Measurements from ENCODE around the gene POMGNT1. TPM values are rescaled to one million over a fixed set of nuclear protein-coding genes. Genes with fewer than 3 reads are reported as not detected.
"Not testable (repeated sequence)": the region's sequence is repeated elsewhere in the genome, so short reads cannot be mapped to it uniquely, and the experiment has no call there.

POMGNT1 gene
- total RNA-seq = 10 to 100 TPM; 27.4 to 28.5 TPM

DNA sequence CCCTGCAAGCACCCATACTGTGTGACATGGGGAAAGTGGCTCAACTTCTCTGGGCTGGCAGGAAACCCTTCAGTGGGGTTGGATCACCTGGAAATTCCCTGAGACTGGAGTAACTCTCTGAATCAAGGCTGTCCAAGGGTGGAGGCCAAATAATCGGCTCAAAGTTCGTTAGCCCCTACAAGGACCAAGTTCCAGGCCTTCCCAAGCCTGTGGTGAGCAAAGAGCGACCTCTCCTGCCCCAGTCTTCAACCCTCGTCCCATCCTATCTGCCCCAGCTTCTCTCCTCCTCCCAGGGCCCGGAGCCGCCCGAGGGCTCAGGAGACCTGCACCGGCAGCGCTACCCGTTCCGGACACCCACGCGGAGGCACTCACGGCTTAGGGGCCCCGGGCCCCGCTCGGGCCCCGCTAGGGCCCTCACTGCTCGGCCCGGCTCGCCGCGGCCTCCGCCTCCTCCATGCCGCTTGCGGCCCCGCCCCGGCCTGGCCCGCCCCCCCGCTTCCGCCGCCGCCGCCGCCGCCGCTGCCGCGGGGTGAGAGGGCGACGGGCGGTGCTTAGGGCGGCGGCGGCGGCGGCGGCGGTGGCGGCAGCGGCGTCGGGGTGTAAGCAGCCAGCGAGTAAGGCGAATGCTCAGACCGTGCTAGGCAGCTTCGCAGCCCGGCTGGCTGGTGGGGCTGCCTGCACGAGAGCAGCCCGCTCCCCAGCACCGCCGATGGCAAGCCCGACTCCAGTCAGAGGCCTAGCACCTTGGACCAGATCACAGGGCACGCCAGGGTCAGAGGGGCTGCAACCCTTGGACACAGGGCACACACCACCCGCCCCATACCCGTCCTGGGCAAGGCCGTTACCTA, at the start of gene POMGNT1:
POMGNT1 (minus strand) TSS at position 471 of the 848 bp plus-strand sequence. CDS start 613 bp downstream, outside the sequence.
- Mint-ChIP-seq H3K27me3 (peaks cover 2% of the 10 kb centered on the region), H3K36me3 (ENCODE audit: low read depth) (no peaks in the 10 kb centered on the region), H3K4me3 (peak within 1 kb of the TSS; percentile 78), H3K4me1 (peaks cover 28% of the 10 kb centered on the region), H3K27ac (peak within 1 kb of the TSS; percentile 44), H3K9me3 (no peaks in the 10 kb centered on the region)
- DNase-seq = peak; percentile 85
- ChIA-PET CTCF (interaction anchor here (0.8 to 2.8 kb wide), 3 partner anchors 21 to 162 kb away, joined by 3 to 20 read pairs (median 3); no protein-coding TSS in a partner anchor), POLR2A (interaction anchor here (0.5 to 2.1 kb wide), 8 partner anchors 9 to 400 kb away, joined by 3 to 13 read pairs (median 3); partner anchors contain the start of genes LRRC41 and UQCRH)

DNA sequence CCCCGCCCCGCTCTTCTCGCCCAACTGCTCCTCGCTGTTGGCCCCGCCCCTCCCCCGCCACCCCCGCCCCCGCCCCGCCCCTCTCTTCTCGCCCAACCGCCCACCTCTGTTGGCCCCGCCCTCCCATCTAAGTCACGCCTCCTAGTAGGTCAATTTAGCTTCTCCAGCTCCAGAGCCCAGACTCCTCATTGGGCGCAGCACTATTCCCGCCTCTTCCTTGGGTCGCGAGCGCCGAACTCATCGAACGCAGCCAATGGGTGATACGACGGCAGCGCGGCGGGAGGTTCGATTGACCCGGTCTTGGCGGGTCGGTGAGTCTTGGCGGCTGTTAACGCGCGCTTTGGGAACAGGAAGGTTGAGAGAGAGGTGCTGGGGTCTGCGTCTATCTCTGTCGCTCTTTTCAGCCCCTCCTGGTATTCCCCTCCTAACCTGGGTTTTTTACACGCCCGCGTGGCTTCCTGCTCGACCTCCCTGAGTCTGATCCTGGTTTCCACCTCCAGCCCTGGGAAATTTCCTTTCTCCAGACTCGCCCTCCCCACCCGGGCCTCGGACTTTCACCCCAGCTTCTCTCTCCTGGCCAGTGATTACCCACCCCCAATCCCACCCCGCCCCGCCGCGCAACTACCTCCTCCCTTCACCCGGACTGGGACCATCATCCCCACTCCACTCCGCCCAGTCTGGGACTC, 49.3 kb upstream of the POMGNT1 start, which contains the start of gene RAD54L:
RAD54L (plus strand) TSS at position 328 of the 686 bp plus-strand sequence. CDS start 643 bp downstream, outside the sequence.
- Mint-ChIP-seq H3K27me3 (no peaks in the 10 kb centered on the region), H3K4me3 (peak within 1 kb of the TSS; percentile 87)

DNA sequence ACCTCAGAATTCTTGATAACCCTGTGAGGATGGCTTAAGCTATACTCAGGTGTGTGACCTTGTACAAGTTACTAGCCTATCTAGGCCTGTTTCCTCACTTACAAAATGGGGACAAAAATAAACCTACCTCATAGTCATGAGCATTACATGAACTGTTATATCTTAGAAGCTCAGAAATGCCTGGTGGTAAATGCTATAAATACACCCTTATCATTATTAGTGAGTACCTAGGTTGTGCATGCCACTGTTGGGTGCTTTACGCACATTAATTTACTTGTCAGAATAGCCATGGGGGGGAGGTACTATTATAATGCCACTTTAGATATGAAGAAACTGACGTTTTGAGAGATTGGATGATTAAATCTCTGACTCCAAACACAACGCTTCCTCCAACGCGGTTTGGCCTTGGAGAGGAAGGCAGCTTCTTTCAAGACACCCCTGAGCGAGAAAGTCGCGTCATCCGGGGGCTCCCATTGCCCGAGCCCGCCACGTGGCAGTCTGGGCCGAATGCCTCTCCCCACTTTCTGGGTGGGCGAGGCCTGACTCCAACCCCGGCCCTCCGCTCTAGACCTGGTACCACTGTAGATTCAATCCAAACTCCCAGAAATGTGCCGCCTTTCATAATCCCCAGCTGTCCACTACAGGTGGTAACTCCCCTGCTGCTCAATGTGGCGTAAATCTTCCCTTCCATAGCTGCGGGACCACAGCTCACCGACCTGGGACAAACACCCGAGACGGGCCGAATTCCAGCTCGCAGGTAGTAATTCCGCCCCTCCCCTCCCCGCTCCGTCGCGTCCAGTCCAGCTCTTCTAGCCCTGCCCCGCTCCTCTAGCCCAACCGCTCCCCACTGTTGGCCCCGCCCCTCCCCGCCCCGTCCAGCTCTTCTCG, 48.6 kb upstream of the POMGNT1 start:
- Mint-ChIP-seq H3K27ac (peak overlapping the region; percentile 79), H3K36me3 (ENCODE audit: low read depth) (peaks cover 26% of the 10 kb centered on the region), H3K4me1 (peaks cover 40% of the 10 kb centered on the region), H3K27me3 (no peaks in the 10 kb centered on the region), H3K4me3 (peak overlapping the region; percentile 87), H3K9me3 (no peaks in the 10 kb centered on the region)
- peak; percentile 63 for DNase-seq
- POLR2A ChIA-PET = interaction anchor here (0.7 to 2.7 kb wide), 26 partner anchors 9 to 746 kb away, joined by 3 to 26 read pairs (median 4); partner anchors contain the start of genes GPBP1L1, LRRC41, MKNK1 and NSUN4
- CTCF ChIA-PET = interaction anchor here (0.8 to 2.8 kb wide), 11 partner anchors 12 to 101 kb away, joined by 3 to 23 read pairs (median 4); partner anchors contain the start of genes LRRC41, NSUN4 and UQCRH

More for the DNA sequence above, 49.3 kb upstream of the POMGNT1 start, which contains the start of gene RAD54L:
- DNase-seq = peak; percentile 98
- Mint-ChIP-seq H3K9me3 (no peaks in the 10 kb centered on the region), H3K27ac (peak within 1 kb of the TSS; percentile 83), H3K36me3 (ENCODE audit: low read depth) (peaks cover 34% of the 10 kb centered on the region), H3K4me1 (peaks cover 47% of the 10 kb centered on the region)
- ChIA-PET POLR2A (interaction anchor here (0.7 to 2.7 kb wide), 29 partner anchors 8 to 747 kb away, joined by 3 to 26 read pairs (median 3); partner anchors contain the start of genes GPBP1L1, LRRC41, MKNK1 and NSUN4), CTCF (interaction anchor here (1.0 to 2.8 kb wide), 9 partner anchors 11 to 100 kb away, joined by 3 to 23 read pairs (median 6); partner anchors contain the start of genes LRRC41, NSUN4 and UQCRH)

DNA sequence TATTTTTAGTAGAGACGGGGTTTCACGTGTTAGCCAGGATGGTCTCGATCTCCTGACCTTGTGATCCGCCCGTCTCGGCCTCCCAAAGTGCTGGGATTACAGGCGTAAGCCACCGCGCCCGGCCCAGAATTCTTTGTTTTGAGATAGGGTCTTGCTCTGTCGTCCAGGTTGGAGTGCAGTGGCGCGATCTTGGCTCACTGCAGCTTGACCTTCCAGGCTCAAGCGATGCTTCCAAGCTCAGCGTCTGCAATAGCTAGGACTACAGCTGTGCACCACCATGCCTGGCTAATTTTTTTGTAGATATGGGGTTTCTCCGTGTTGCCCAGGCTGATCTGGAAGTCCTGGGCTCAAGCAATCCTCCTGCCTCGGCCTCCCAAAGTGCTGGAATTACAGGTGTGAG, 47.9 kb upstream of the POMGNT1 start:
- H3K27me3 Mint-ChIP-seq, H3K9me3 Mint-ChIP-seq, DNase-seq, H3K27ac Mint-ChIP-seq: not testable (repeated sequence)
- Mint-ChIP-seq H3K4me1 (peaks cover 37% of the 10 kb centered on the region), H3K36me3 (ENCODE audit: low read depth) (peaks cover 21% of the 10 kb centered on the region), H3K4me3 (peak overlapping the region; percentile 87)
- CTCF ChIA-PET = interaction anchor here (0.5 to 2.8 kb wide), 9 partner anchors 14 to 102 kb away, joined by 3 to 23 read pairs (median 4); partner anchors contain the start of genes LRRC41, NSUN4 and UQCRH
- POLR2A ChIA-PET = interaction anchor here (1.0 to 2.7 kb wide), 10 partner anchors 10 to 662 kb away, joined by 3 to 26 read pairs (median 5); partner anchors contain the start of genes LRRC41, NSUN4, PIK3R3 and POMGNT1

DNA sequence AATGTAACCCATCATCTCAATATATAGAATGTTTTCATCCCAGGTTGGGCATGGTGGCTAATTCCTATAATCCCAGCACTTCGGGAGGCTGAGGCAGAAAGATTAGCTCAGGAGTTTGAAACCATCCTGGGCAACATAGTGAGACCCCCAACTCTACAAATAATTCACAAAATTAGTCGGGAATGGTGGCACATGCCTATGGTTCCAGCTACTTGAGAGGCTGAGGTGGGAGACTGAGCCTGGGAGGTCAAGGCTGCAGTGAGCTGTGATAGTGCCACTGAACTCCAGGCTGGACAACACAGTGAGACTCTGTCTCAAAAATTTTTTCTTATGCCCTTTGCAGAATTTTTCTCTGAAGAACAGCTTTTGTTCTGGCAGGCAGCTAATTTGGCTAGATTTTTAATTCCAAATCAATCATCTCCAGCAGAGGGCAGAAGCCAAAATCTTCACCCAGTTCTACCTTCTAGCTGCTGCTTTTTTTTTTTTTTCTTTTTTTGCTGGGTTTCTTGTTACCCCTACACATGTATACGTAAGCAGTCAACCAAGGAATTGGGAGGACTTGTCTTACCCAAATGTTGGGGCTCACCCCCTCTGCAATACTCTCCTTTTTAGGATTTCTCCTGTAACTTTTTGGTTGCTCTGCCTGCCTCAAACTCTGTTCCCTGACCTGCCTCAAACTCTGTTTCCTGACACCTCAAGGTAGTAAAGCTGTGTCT, 46.6 kb upstream of the POMGNT1 start:
- no peaks in the 10 kb centered on the region for H3K9me3 Mint-ChIP-seq
- peaks cover 13% of the 10 kb centered on the region for H3K36me3 Mint-ChIP-seq (ENCODE audit: low read depth)
- no peak overlapping the region for H3K27ac Mint-ChIP-seq
- ChIA-PET CTCF (interaction anchor here (0.6 to 2.2 kb wide), 22 partner anchors 9 to 1892 kb away, joined by 3 to 46 read pairs (median 4); partner anchors contain the start of genes LRRC41 and UQCRH), POLR2A (interaction anchor here (0.6 to 1.7 kb wide), 4 partner anchors 13 to 104 kb away, joined by 3 to 9 read pairs (median 6); partner anchors contain the start of genes LRRC41, NSUN4 and UQCRH)
- peaks cover 30% of the 10 kb centered on the region for H3K4me1 Mint-ChIP-seq
- no peaks in the 10 kb centered on the region for H3K27me3 Mint-ChIP-seq
- DNase-seq = peak; percentile 22
- no peak overlapping the region for H3K4me3 Mint-ChIP-seq

DNA sequence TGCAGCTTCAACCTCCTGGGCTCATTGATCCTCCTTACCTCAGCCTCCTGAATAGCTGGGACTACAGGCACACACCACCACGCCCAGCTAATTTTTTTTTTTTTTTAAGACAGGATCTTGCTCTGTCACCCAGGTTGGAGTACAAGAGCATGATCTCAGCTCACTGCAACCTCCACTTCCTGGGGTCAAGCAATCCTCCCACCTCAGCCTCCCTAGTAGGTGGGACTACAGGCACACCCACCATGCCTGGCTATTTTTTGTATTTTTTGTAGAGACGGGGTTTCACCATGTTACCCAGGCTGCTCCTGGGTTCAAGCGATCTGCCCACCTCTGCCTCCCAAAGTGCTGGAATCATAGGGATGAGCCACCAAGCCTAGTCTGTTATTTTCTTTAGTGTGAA, 45.6 kb upstream of the POMGNT1 start:
- H3K27ac Mint-ChIP-seq; H3K27me3 Mint-ChIP-seq; H3K36me3 Mint-ChIP-seq (ENCODE audit: low read depth); H3K4me3 Mint-ChIP-seq; DNase-seq; H3K9me3 Mint-ChIP-seq: not testable (repeated sequence)
- CTCF ChIA-PET = interaction anchor here (0.7 to 2.2 kb wide), 5 partner anchors 19 to 109 kb away, joined by 3 to 46 read pairs (median 6); no protein-coding TSS in a partner anchor
- POLR2A ChIA-PET = interaction anchor here (0.6 to 1.7 kb wide), 2 partner anchors 90 to 97 kb away, joined by 3 to 4 read pairs; partner anchors contain the start of gene NSUN4
- H3K4me1 Mint-ChIP-seq = peaks cover 20% of the 10 kb centered on the region

DNA sequence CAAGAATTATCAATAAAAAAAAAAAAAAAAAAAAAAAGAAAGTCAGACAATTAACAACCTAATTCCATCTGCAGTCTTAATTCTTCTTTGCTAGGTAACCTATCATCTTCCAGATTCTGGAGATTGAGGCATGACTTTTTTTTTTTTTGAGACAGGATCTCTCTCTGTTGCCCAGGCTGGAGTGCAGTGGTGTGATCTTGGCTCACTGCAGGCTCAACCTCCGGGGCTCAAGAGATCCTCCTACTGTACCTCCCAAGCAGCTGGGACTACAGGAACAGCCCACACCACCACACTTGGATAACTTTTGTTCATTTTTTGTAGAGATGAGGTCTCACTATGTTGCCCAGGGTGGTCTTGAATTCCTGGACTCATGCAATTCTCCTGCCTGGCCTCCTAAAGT, 44.7 kb upstream of the POMGNT1 start:
- POLR2A ChIA-PET = no interaction called here
- no peaks in the 10 kb centered on the region for H3K36me3 Mint-ChIP-seq (ENCODE audit: low read depth)
- H3K4me1 Mint-ChIP-seq = peaks cover 12% of the 10 kb centered on the region
- peaks cover 8% of the 10 kb centered on the region for H3K9me3 Mint-ChIP-seq
- H3K4me3 Mint-ChIP-seq = no peak overlapping the region
- CTCF ChIA-PET = no interaction called here
- no peaks in the 10 kb centered on the region for H3K27me3 Mint-ChIP-seq
- no peak for DNase-seq
- H3K27ac Mint-ChIP-seq = no peak overlapping the region

DNA sequence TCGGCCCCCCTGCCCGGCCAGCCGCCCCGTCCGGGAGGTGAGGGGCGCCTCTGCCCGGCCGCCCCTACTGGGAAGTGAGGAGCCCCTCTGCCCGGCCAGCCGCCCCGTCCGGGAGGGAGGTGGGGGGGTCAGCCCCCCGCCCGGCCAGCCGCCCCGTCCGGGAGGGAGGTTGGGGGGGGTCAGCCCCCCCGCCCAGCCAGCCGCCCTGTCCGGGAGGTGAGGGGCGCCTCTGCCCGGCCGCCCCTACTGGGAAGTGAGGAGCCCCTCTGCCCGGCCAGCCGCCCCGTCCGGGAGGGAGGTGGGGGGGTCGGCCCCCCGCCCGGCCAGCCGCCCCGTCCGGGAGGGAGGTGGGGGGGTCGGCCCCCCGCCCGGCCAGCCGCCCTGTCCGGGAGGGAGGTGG, 43.5 kb upstream of the POMGNT1 start:
- POLR2A ChIA-PET; H3K9me3 Mint-ChIP-seq; H3K27me3 Mint-ChIP-seq; H3K4me3 Mint-ChIP-seq; H3K4me1 Mint-ChIP-seq; DNase-seq; H3K27ac Mint-ChIP-seq; CTCF ChIA-PET; H3K36me3 Mint-ChIP-seq (ENCODE audit: low read depth): not testable (repeated sequence)

DNA sequence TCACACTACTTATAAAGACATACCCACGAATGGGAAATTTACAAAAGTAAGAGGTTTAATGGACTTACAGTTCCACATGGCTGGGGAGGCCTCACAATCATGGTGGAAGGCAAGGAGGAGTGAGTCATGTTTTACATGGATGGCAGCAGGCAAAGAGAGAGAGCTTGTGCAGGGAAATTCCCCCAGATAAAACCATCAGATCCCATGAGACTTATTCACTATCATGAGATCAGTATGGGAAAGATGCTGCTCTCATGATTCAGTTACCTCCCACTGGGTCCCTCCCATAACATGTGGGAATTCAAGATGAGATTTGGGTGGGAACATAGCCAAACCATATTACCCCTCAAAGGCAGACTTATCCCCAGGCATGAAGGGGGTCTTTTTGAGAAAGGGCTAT, 40.6 kb upstream of the POMGNT1 start:
- DNase-seq; H3K27me3 Mint-ChIP-seq; H3K4me1 Mint-ChIP-seq; H3K36me3 Mint-ChIP-seq (ENCODE audit: low read depth); H3K27ac Mint-ChIP-seq; CTCF ChIA-PET; H3K9me3 Mint-ChIP-seq; H3K4me3 Mint-ChIP-seq; POLR2A ChIA-PET: not testable (repeated sequence)

DNA sequence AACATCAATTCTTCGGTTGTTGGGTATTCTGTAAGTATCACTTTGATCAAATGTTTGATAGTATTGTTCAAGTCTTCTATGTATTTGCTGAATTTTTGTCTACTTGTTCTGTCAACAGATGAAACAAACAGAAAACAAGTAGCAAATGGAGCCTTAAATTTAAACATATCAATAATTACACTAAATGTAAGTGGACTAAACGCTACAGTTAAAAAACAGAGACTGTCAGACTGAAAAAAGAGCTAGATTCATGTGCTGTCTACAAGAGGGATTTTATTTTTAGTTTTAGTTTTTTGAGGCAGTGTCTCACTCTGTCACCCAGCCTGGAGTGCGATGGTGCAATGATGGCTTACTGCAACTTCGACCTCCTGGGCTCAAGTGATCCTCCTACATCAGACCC, 38.6 kb upstream of the POMGNT1 start:
- no peaks in the 10 kb centered on the region for H3K4me1 Mint-ChIP-seq
- H3K27ac Mint-ChIP-seq = no peak overlapping the region
- CTCF ChIA-PET = interaction anchor here (6.3 kb wide), 1 partner anchor 13 kb away, joined by 36 read pairs; no protein-coding TSS in a partner anchor
- POLR2A ChIA-PET = no interaction called here
- peaks cover 8% of the 10 kb centered on the region for H3K9me3 Mint-ChIP-seq
- no peaks in the 10 kb centered on the region for H3K36me3 Mint-ChIP-seq (ENCODE audit: low read depth)
- no peak for DNase-seq
- no peak overlapping the region for H3K4me3 Mint-ChIP-seq
- peaks cover 1% of the 10 kb centered on the region for H3K27me3 Mint-ChIP-seq

DNA sequence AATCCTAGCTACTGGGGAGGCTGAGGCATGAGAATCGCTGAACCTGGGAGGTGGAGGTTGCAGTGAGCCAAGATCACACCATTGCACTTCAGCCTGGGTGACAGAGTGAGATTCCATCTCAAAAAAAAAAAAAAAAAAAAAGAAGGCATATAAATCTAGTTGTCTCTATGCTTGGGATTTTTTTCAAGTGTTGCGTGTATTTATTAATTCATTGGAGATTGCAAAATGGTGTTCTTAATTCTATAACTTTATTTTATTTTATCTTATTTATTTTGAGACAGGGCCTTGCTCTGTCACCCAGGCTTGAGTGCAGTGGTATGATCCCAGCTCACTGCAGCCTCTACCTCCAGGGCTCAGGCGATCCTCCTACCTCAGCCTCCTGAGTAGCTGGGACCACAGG, 33.0 kb upstream of the POMGNT1 start:
- H3K9me3 Mint-ChIP-seq; H3K27me3 Mint-ChIP-seq; DNase-seq; H3K27ac Mint-ChIP-seq; H3K4me1 Mint-ChIP-seq; H3K36me3 Mint-ChIP-seq (ENCODE audit: low read depth); H3K4me3 Mint-ChIP-seq: not testable (repeated sequence)
- ChIA-PET POLR2A (interaction anchor here (0.6 to 1.0 kb wide), 2 partner anchors 13 to 16 kb away, joined by 3 read pairs; partner anchors contain the start of gene RAD54L), CTCF (interaction anchor here (1.3 to 6.3 kb wide), 3 partner anchors 7 to 15 kb away, joined by 4 to 36 read pairs (median 10); no protein-coding TSS in a partner anchor)

All from activated CD4-positive, alpha-beta memory T cell treated with anti-CD3 and anti-CD28 coated beads, Interleukin-2, amount 10 ng/mL, durations not matched to agents 7 days and 5 days (primary cell).